K562 (cell line): ENCODE results near the gene ACKR1.

Experiments
- FOSL1 ChIP-seq: fragments of 200-800 bp; sonication (Bioruptor generic); conservative IDR thresholded peaks from 2 replicates; pipeline ENCODE4 v1.6.1; 2016; ENCODE audit warnings: missing genetic modification characterization, missing compliant biosample characterization
- MYC ChIP-seq, 2 experiments: fragments of 250-450 bp in 1 of 2; sonication (Bioruptor Pico) in 1 of 2; IDR thresholded peaks; 2 replicates each; pipeline versions ENCODE4 v1.5.1 to v1.6.1; 2012 to 2021; ENCODE audit warnings: low read depth in 2 of 2, borderline replicate concordance in 1 of 2, improper control_type of control experiment in 1 of 2, low read length in 1 of 2, mild to moderate bottlenecking in 1 of 2, moderate library complexity in 1 of 2
- SMARCC2 ChIP-seq: fragments of 450-650 bp; IDR thresholded peaks from 2 replicates; pipeline ENCODE4 v1.6.1; 2017; ENCODE audit warnings: antibody characterized with exemption, moderate library complexity, mild to moderate bottlenecking, low read depth
- ZNF121 ChIP-seq: sonication (generic); formaldehyde crosslinking; conservative IDR thresholded peaks from 2 replicates; pipeline ENCODE4 v1.8.0; 2022; ENCODE audit warnings: missing genetic modification reagents
- ZNF224 ChIP-seq: sonication (generic); formaldehyde crosslinking; IDR thresholded peaks from 2 replicates; pipeline ENCODE4 v1.8.0; 2022; ENCODE audit warnings: mild to moderate bottlenecking, missing genetic modification reagents
- TF ChIP-seq, protein P1 (sequence below), 2 experiments: fragments of 200-800 bp in 1 of 2; sonication (Bioruptor generic) in 1 of 2; sonication (generic) in 1 of 2; formaldehyde crosslinking in 1 of 2; IDR thresholded peaks in 1 of 2; conservative IDR thresholded peaks in 1 of 2; 2 replicates each; pipeline versions ENCODE4 v1.5.0 to v1.6.1; 2016 to 2020; ENCODE audit warnings: missing compliant biosample characterization in 1 of 2, missing genetic modification characterization in 1 of 2, missing genetic modification reagents in 1 of 2
- TF ChIP-seq, protein P2 (sequence below): fragments of 450-650 bp; IDR thresholded peaks from 2 replicates; pipeline ENCODE4 v1.7.1; 2018; ENCODE audit warnings: mild to moderate bottlenecking, low read depth; ENCODE audit not compliant: partially characterized antibody

DNA sequence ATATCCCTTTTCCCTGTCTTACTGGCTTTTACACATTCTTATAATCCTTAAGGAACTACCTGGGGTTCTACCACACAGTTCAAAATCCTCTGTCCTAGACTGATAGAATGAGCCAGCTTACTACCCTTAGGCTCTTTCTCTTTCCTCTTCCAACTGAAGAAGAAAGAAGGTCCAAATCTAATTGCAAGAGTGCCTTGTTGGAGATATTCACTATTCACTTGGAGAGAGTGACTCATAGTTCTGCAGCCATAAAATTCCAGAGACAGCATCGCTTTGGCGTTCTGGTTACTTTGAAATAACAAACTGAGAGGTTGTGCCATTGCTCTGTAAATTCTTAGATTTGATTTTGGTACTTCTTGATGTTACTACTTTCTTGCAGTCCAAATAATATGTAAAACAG lies 29.1 kb upstream of the ACKR1 start:
- TF ChIP-seq FOSL1 (tag) = no peak
- TF ChIP-seq, protein P1, sequence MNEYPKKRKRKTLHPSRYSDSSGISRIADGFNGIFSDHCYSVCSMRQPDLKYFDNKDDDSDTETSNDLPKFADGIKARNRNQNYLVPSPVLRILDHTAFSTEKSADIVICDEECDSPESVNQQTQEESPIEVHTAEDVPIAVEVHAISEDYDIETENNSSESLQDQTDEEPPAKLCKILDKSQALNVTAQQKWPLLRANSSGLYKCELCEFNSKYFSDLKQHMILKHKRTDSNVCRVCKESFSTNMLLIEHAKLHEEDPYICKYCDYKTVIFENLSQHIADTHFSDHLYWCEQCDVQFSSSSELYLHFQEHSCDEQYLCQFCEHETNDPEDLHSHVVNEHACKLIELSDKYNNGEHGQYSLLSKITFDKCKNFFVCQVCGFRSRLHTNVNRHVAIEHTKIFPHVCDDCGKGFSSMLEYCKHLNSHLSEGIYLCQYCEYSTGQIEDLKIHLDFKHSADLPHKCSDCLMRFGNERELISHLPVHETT (CRISPR knock-in tag; conservative IDR thresholded peaks at IDR 0.05 in 1 of 2, IDR thresholded peaks at IDR 0.05 in 1 of 2) = no peak
- TF ChIP-seq ZNF121 = no peak
- TF ChIP-seq ZNF224 (CRISPR knock-in tag) = no peak
- TF ChIP-seq SMARCC2 = no peak
- TF ChIP-seq MYC (IDR thresholded peaks at IDR 0.05; ENCODE audit: low read depth, low read length) = no peak
- no peak for TF ChIP-seq MYC (CRISPR knock-in tag; IDR thresholded peaks at IDR 0.05; ENCODE audit: borderline replicate concordance, low read depth)
- TF ChIP-seq, protein P2, sequence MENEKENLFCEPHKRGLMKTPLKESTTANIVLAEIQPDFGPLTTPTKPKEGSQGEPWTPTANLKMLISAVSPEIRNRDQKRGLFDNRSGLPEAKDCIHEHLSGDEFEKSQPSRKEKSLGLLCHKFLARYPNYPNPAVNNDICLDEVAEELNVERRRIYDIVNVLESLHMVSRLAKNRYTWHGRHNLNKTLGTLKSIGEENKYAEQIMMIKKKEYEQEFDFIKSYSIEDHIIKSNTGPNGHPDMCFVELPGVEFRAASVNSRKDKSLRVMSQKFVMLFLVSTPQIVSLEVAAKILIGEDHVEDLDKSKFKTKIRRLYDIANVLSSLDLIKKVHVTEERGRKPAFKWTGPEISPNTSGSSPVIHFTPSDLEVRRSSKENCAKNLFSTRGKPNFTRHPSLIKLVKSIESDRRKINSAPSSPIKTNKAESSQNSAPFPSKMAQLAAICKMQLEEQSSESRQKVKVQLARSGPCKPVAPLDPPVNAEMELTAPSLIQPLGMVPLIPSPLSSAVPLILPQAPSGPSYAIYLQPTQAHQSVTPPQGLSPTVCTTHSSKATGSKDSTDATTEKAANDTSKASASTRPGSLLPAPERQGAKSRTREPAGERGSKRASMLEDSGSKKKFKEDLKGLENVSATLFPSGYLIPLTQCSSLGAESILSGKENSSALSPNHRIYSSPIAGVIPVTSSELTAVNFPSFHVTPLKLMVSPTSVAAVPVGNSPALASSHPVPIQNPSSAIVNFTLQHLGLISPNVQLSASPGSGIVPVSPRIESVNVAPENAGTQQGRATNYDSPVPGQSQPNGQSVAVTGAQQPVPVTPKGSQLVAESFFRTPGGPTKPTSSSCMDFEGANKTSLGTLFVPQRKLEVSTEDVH = no peak
